GM23338 (cell line): Measurements from ENCODE around the gene DTNB. TPM values are rescaled to one million over a fixed set of nuclear protein-coding genes. Genes with fewer than 3 reads are reported as not detected.

Source experiments
- CREB1 ChIP-seq: fragments of 250-450 bp; sonication (Bioruptor Pico); IDR thresholded peaks from 2 replicates; pipeline ENCODE4 v1.5.0; 2020; ENCODE audit warnings: low read depth, mild to moderate bottlenecking, moderate library complexity
- CTCF ChIP-seq, 2 experiments: fragments of 200-600 bp in 1 of 2; sonication (generic) in 1 of 2; conservative IDR thresholded peaks; 2 replicates each; pipeline versions ENCODE4 v1.5.1 to v1.6.1; 2016 to 2017; ENCODE audit warnings: antibody characterized with exemption in 2 of 2, low read depth in 2 of 2, mild to moderate bottlenecking in 2 of 2, moderate library complexity in 1 of 2
- ETS1 ChIP-seq: IDR thresholded peaks from 2 replicates; pipeline ENCODE4 v1.6.1; 2016; ENCODE audit warnings: antibody characterized with exemption
- EZH2 ChIP-seq: fragments of 200-600 bp; sonication (generic); IDR thresholded peaks from one replicate; pipeline ENCODE4 v1.8.0; 2017; ENCODE audit warnings: antibody characterized with exemption, mild to moderate bottlenecking, low read depth; ENCODE audit not compliant: unreplicated experiment
- EZH2phosphoT487 ChIP-seq: fragments of 200-600 bp; sonication (generic); IDR thresholded peaks from one replicate; pipeline ENCODE4 v1.8.1; 2018; ENCODE audit warnings: antibody characterized with exemption; ENCODE audit not compliant: unreplicated experiment
- STAT1 ChIP-seq: IDR thresholded peaks from one replicate; pipeline ENCODE4 v1.6.1; 2016; ENCODE audit warnings: antibody characterized with exemption; ENCODE audit not compliant: unreplicated experiment
- ZNF331 ChIP-seq: fragments of 250-450 bp; sonication (Bioruptor Pico); IDR thresholded peaks from 2 replicates; pipeline ENCODE4 v1.5.0; 2020; ENCODE audit warnings: low read depth, mild to moderate bottlenecking, moderate library complexity
- polyA plus RNA-seq: library from polyadenylated mRNA; unstranded; fragments of >200 nt; fragmentation: Nextera tagmentation; extraction: Ambion mirVana; gene quantifications from 2 replicates; pipeline ENCODE4 v1.2.1, GENCODE V29; 2016
- total RNA-seq: library from RNA; depleted of rRNA; stranded (reverse); fragments of >200 nt; shearing (Covaris generic); gene quantifications from 2 replicates; pipeline ENCODE4 v1.2.3, GENCODE V29; 2014
- TF ChIP-seq, protein P1 (sequence below): fragments of 250-450 bp; sonication (Bioruptor Pico); IDR thresholded peaks from 2 replicates; pipeline ENCODE4 v1.5.0; 2020; ENCODE audit warnings: mild to moderate bottlenecking, moderate library complexity

Gene DTNB
- total and polyA plus RNA-seq, 2 experiments from 2014 or later = 22.1 to 29.4 TPM

DNA sequence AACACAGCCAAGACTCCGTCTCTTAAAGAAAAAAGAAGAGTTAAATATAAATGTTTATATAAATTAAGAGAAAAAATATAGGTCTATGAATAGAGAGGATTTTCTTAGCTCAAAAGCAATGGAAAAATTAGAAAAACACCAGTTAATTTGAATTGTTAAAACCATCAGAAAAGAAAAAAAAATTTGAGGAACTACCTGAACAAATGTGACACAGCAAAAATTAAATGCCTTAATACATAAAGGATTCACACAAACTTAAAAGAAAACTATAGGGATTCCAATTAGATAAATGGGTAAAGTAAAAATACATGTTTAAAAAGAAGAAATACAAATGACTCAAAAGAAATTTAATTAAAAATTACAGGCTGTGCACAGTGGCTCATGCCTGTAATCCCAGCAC is 183.7 kb downstream of the DTNB start (continued):
- TF ChIP-seq, protein P1, sequence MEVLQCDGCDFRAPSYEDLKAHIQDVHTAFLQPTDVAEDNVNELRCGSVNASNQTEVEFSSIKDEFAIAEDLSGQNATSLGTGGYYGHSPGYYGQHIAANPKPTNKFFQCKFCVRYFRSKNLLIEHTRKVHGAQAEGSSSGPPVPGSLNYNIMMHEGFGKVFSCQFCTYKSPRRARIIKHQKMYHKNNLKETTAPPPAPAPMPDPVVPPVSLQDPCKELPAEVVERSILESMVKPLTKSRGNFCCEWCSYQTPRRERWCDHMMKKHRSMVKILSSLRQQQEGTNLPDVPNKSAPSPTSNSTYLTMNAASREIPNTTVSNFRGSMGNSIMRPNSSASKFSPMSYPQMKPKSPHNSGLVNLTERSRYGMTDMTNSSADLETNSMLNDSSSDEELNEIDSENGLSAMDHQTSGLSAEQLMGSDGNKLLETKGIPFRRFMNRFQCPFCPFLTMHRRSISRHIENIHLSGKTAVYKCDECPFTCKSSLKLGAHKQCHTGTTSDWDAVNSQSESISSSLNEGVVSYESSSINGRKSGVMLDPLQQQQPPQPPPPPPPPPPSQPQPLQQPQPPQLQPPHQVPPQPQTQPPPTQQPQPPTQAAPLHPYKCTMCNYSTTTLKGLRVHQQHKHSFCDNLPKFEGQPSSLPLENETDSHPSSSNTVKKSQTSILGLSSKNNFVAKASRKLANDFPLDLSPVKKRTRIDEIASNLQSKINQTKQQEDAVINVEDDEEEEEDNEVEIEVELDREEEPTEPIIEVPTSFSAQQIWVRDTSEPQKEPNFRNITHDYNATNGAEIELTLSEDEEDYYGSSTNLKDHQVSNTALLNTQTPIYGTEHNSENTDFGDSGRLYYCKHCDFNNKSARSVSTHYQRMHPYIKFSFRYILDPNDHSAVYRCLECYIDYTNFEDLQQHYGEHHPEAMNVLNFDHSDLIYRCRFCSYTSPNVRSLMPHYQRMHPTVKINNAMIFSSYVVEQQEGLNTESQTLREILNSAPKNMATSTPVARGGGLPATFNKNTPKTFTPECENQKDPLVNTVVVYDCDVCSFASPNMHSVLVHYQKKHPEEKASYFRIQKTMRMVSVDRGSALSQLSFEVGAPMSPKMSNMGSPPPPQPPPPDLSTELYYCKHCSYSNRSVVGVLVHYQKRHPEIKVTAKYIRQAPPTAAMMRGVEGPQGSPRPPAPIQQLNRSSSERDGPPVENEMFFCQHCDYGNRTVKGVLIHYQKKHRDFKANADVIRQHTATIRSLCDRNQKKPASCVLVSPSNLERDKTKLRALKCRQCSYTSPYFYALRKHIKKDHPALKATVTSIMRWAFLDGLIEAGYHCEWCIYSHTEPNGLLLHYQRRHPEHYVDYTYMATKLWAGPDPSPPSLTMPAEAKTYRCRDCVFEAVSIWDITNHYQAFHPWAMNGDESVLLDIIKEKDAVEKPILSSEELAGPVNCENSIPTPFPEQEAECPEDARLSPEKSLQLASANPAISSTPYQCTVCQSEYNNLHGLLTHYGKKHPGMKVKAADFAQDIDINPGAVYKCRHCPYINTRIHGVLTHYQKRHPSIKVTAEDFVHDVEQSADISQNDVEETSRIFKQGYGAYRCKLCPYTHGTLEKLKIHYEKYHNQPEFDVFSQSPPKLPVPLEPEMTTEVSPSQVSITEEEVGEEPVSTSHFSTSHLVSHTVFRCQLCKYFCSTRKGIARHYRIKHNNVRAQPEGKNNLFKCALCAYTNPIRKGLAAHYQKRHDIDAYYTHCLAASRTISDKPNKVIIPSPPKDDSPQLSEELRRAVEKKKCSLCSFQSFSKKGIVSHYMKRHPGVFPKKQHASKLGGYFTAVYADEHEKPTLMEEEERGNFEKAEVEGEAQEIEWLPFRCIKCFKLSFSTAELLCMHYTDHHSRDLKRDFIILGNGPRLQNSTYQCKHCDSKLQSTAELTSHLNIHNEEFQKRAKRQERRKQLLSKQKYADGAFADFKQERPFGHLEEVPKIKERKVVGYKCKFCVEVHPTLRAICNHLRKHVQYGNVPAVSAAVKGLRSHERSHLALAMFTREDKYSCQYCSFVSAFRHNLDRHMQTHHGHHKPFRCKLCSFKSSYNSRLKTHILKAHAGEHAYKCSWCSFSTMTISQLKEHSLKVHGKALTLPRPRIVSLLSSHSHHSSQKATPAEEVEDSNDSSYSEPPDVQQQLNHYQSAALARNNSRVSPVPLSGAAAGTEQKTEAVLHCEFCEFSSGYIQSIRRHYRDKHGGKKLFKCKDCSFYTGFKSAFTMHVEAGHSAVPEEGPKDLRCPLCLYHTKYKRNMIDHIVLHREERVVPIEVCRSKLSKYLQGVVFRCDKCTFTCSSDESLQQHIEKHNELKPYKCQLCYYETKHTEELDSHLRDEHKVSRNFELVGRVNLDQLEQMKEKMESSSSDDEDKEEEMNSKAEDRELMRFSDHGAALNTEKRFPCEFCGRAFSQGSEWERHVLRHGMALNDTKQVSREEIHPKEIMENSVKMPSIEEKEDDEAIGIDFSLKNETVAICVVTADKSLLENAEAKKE (CRISPR knock-in tag) = no peak
- no peak for TF ChIP-seq STAT1
- TF ChIP-seq ETS1 = no peak
- TF ChIP-seq ZNF331 (CRISPR knock-in tag) = no peak
- no peak for TF ChIP-seq EZH2
- TF ChIP-seq EZH2phosphoT487 = no peak
- no peak for TF ChIP-seq CTCF (conservative IDR thresholded peaks at IDR 0.05; ENCODE audit: low read depth in 2 of 2)
- no peak for TF ChIP-seq CREB1 (CRISPR knock-in tag)
